ENCODE data around the gene CHST14.

Gene CHST14

DNA sequence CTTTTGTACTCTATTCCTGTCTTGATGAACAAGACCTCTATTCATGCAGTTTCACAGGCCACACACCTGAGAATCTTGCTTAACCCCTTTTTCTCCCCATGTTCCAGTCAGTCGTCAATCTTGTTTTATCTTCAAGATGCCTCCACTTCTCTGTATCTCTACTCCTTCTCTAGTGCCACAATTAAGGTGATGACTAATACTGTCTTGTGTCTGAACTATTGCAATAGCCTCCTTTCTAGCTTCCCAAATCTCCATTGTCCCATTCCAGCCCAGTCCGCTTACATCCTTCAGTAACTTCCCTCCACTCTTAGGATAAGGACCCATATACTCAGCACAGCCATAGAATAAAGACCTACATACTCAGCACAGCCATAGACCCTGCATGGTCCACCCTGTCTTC lies 24.7 kb downstream of the CHST14 start:
- H3F3A ChIP-seq (ENCODE audit: insufficient read depth, low read length) = peaks cover 6% of the 10 kb centered on the region
- H3K36me3 ChIP-seq (replicated peaks; ENCODE audit: insufficient read depth, low read length) = no peaks in the 10 kb centered on the region
- H3K9me2 ChIP-seq (replicated peaks; ENCODE audit: insufficient read depth, low read length) = no peaks in the 10 kb centered on the region
- no peak overlapping the region for H3K27ac ChIP-seq (ENCODE audit: low read length)
- no peak overlapping the region for H3K9ac ChIP-seq (ENCODE audit: low read length)
- no peak overlapping the region for H3K4me2 ChIP-seq (ENCODE audit: low read depth, low read length)
- H3K9me3 ChIP-seq (replicated peaks; ENCODE audit: insufficient read depth, low read length) = no peaks in the 10 kb centered on the region
- H3K79me2 ChIP-seq (ENCODE audit: low read length) = no peaks in the 10 kb centered on the region
- H3K4me3 ChIP-seq (ENCODE audit: low read length) = no peak overlapping the region
- no peaks in the 10 kb centered on the region for H3K27me3 ChIP-seq (replicated peaks; ENCODE audit: insufficient read depth, low read length)
- TF ChIP-seq EZH2 (optimal IDR thresholded peaks at IDR 0.05; ENCODE audit: low read depth, low read length) = no peak
- no peak for TF ChIP-seq EZH2phosphoT487 (IDR thresholded peaks at IDR 0.05; ENCODE audit: low read length)
- no peak overlapping the region for H2AFZ ChIP-seq (ENCODE audit: low read length)
- H3K4me1 ChIP-seq (ENCODE audit: low read length) = peaks cover 15% of the 10 kb centered on the region
- DNase-seq = no peak
- no peaks in the 10 kb centered on the region for H4K20me1 ChIP-seq (ENCODE audit: insufficient read depth, low read length)

- no peak overlapping the region for H3K4me3 ChIP-seq (ENCODE audit: low read length)
- H3K4me1 ChIP-seq (ENCODE audit: low read length) = peaks cover 7% of the 10 kb centered on the region
- no peak overlapping the region for H3K4me2 ChIP-seq (ENCODE audit: low read depth, low read length)
- H3K36me3 ChIP-seq (replicated peaks; ENCODE audit: insufficient read depth, low read length) = no peaks in the 10 kb centered on the region
- no peaks in the 10 kb centered on the region for H3K9me2 ChIP-seq (replicated peaks; ENCODE audit: insufficient read depth, low read length)
- no peak overlapping the region for H2AFZ ChIP-seq (ENCODE audit: low read length)
- no peak overlapping the region for H3K9ac ChIP-seq (ENCODE audit: low read length)
- no peaks in the 10 kb centered on the region for H4K20me1 ChIP-seq (ENCODE audit: insufficient read depth, low read length)
- H3F3A ChIP-seq (ENCODE audit: insufficient read depth, low read length) = peaks cover under 1% of the 10 kb centered on the region; the same call in 1 of the 2 replicates
- no peaks in the 10 kb centered on the region for H3K79me2 ChIP-seq (ENCODE audit: low read length)
- no peak for DNase-seq
- H3K9me3 ChIP-seq (replicated peaks; ENCODE audit: insufficient read depth, low read length) = no peaks in the 10 kb centered on the region
- H3K27me3 ChIP-seq (replicated peaks; ENCODE audit: insufficient read depth, low read length) = no peaks in the 10 kb centered on the region
- no peak overlapping the region for H3K27ac ChIP-seq (ENCODE audit: low read length)
- no peak for TF ChIP-seq EZH2 (optimal IDR thresholded peaks at IDR 0.05; ENCODE audit: low read depth, low read length)
- TF ChIP-seq, protein P1, sequence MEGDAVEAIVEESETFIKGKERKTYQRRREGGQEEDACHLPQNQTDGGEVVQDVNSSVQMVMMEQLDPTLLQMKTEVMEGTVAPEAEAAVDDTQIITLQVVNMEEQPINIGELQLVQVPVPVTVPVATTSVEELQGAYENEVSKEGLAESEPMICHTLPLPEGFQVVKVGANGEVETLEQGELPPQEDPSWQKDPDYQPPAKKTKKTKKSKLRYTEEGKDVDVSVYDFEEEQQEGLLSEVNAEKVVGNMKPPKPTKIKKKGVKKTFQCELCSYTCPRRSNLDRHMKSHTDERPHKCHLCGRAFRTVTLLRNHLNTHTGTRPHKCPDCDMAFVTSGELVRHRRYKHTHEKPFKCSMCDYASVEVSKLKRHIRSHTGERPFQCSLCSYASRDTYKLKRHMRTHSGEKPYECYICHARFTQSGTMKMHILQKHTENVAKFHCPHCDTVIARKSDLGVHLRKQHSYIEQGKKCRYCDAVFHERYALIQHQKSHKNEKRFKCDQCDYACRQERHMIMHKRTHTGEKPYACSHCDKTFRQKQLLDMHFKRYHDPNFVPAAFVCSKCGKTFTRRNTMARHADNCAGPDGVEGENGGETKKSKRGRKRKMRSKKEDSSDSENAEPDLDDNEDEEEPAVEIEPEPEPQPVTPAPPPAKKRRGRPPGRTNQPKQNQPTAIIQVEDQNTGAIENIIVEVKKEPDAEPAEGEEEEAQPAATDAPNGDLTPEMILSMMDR (IDR thresholded peaks at IDR 0.05; ENCODE audit: low read length) = no peak
- TF ChIP-seq EZH2phosphoT487 (IDR thresholded peaks at IDR 0.05; ENCODE audit: low read length) = no peak
These were observed 27.6 kb downstream of the CHST14 start for GRCh38 chr15:40498418-40498817.

DNA sequence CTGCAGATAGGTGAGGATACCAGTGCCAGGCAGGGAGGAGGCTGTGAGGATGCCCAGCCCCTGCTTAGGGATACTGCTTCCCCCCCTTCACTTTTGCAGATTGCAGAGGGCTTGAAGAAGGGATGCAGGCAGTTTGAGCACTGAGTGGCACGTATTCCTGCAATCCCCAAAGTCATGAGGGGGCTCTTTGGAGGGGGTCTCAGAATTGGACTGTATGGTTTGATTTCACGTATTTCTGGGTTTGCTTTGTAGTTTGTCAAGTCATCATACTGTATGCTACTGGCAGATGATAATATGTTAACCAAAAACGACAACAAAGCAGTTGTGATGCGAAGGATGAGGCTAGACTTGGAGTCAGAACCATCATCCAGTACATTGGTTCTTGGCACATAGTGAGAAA lies 28.1 kb downstream of the CHST14 start:
- no peak for DNase-seq
- no peak overlapping the region for H3K9ac ChIP-seq (ENCODE audit: low read length)
- no peaks in the 10 kb centered on the region for H3K9me3 ChIP-seq (replicated peaks; ENCODE audit: insufficient read depth, low read length)
- no peaks in the 10 kb centered on the region for H3K27me3 ChIP-seq (replicated peaks; ENCODE audit: insufficient read depth, low read length)
- H3K4me3 ChIP-seq (ENCODE audit: low read length) = no peak overlapping the region
- H2AFZ ChIP-seq (ENCODE audit: low read length) = no peak overlapping the region
- peaks cover 2% of the 10 kb centered on the region; the same call in 1 of the 2 replicates for H3K4me1 ChIP-seq (ENCODE audit: low read length)
- no peak for TF ChIP-seq EZH2phosphoT487 (IDR thresholded peaks at IDR 0.05; ENCODE audit: low read length)
- TF ChIP-seq EZH2 (optimal IDR thresholded peaks at IDR 0.05; ENCODE audit: low read depth, low read length) = no peak
- TF ChIP-seq, protein P1 (IDR thresholded peaks at IDR 0.05; ENCODE audit: low read length) = no peak
- H3F3A ChIP-seq (ENCODE audit: insufficient read depth, low read length) = no peaks in the 10 kb centered on the region
- H3K27ac ChIP-seq (ENCODE audit: low read length) = no peak overlapping the region
- no peak overlapping the region for H3K4me2 ChIP-seq (ENCODE audit: low read depth, low read length)
- no peaks in the 10 kb centered on the region for H3K9me2 ChIP-seq (replicated peaks; ENCODE audit: insufficient read depth, low read length)
- no peaks in the 10 kb centered on the region for H3K36me3 ChIP-seq (replicated peaks; ENCODE audit: insufficient read depth, low read length)
- H3K79me2 ChIP-seq (ENCODE audit: low read length) = no peaks in the 10 kb centered on the region
- no peaks in the 10 kb centered on the region for H4K20me1 ChIP-seq (ENCODE audit: insufficient read depth, low read length)

DNA sequence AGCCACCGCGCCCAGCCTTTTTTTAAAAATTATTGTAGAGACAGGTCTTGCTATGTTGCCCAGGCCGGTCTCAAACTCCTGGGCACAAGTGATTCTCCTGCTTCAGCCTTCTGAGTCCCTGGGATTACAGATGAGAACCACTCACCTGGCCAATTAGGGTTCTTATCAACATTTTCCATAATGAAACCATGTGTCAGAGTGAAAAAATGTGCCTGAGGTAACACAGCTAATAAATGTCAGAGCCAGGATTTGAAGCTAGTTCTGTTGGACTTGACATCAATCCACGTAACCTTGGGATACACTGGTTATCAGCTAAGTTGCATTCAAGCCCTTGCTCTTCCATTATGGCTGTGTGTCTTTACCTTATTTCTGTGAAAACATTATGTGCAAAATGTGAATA lies 29.1 kb downstream of the CHST14 start:
- Histone ChIP-seq H3K36me3 (replicated peaks; ENCODE audit: insufficient read depth, low read length) (no peaks in the 10 kb centered on the region), H2AFZ (ENCODE audit: low read length) (no peak overlapping the region), H3F3A (ENCODE audit: insufficient read depth, low read length) (no peaks in the 10 kb centered on the region), H3K27me3 (replicated peaks; ENCODE audit: insufficient read depth, low read length) (no peaks in the 10 kb centered on the region), H3K4me2 (ENCODE audit: low read depth, low read length) (no peak overlapping the region), H3K9me3 (replicated peaks; ENCODE audit: insufficient read depth, low read length) (no peaks in the 10 kb centered on the region), H4K20me1 (ENCODE audit: insufficient read depth, low read length) (no peaks in the 10 kb centered on the region), H3K27ac (ENCODE audit: low read length) (no peak overlapping the region), H3K4me3 (ENCODE audit: low read length) (no peak overlapping the region), H3K79me2 (ENCODE audit: low read length) (no peaks in the 10 kb centered on the region), H3K4me1 (ENCODE audit: low read length) (no peaks in the 10 kb centered on the region), H3K9me2 (replicated peaks; ENCODE audit: insufficient read depth, low read length) (no peaks in the 10 kb centered on the region), H3K9ac (ENCODE audit: low read length) (no peak overlapping the region)
- no peak for DNase-seq
- TF ChIP-seq EZH2 (optimal IDR thresholded peaks at IDR 0.05; ENCODE audit: low read depth, low read length) (no peak), EZH2phosphoT487 (IDR thresholded peaks at IDR 0.05; ENCODE audit: low read length) (no peak)
- TF ChIP-seq, protein P1 (IDR thresholded peaks at IDR 0.05; ENCODE audit: low read length) = no peak

Data from MM.1S (cell line).